OCI-LY1 (cell line): ENCODE results near the gene CNTNAP2.

Experiments used
- CTCF ChIP-seq: fragments of 200-600 bp; sonication (generic), shearing (Covaris generic); IDR thresholded peaks from 2 replicates; pipeline ENCODE4 v1.5.1; 2017; ENCODE audit warnings: mild to moderate bottlenecking, antibody characterized with exemption, low read length, moderate library complexity, mixed read lengths
- EZH2 ChIP-seq: fragments of 200-600 bp; sonication (generic), shearing (Covaris generic); IDR thresholded peaks from 2 replicates; pipeline ENCODE4 v1.8.0; 2017; ENCODE audit warnings: borderline replicate concordance, mixed run types, mild to moderate bottlenecking, antibody characterized with exemption, low read length, moderate library complexity, mixed read lengths

- TF ChIP-seq CTCF, result no peak
- TF ChIP-seq EZH2, result no peak
Measured at GRCh38 chr7:148116195-148116594, 1999.6 kb downstream of the CNTNAP2 start.
